Measurements from ENCODE around the gene PAEP. TPM values are rescaled to one million over a fixed set of nuclear protein-coding genes. Genes with fewer than 3 reads are reported as not detected.

Gene PAEP
- total RNA-seq, 2 experiments from 2014 or later = not detected

DNA sequence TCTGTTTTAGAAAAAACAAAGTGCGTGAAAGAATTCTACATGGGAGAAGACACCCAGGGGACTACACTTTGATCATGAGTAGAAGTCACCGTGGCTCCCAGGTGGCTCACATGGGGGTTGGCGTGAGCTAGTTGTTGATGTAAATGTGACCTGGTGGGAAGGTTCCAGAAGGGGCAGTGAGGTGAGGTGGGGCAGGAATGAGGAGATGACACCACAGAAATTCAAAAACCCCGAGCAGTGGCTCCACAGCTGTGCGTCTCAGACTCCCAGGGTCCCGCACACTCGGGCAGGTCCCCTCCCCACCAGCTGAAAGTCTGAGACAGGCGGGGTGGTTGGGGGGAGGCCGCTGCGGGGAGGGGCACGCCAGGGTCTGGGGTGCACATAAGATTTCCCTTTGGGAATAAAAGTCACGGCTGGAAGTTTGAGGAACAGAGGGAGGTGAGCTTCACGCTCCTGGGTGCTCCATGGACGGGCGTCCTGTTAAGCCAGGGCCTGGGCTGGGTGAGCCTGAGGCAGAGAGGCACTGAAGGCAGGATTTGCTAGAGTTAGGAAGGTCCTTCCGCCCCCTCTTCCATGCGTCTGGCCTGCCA lies 47.9 kb downstream of the PAEP start:
- DNase-seq (no peak), ATAC-seq (no peak)
- Mint-ChIP-seq H3K9me3 (ENCODE audit: low read depth) (no peaks in the 10 kb centered on the region), H3K4me3 (no peak overlapping the region), H3K27me3 (peaks cover 2% of the 10 kb centered on the region), H3K36me3 (ENCODE audit: low read depth) (no peaks in the 10 kb centered on the region), H3K4me1 (no peaks in the 10 kb centered on the region), H3K27ac (no peak overlapping the region)
- POLR2A ChIA-PET = no interaction called here
- CTCF ChIA-PET = no interaction called here
- intact Hi-C loops (cut with DNase I, micrococcal nuclease) = no loop called here

GRCh38 chr9:135610290-135611141 lies 49.0 kb downstream of the PAEP start:
- H3K4me3 Mint-ChIP-seq = no peak overlapping the region
- ATAC-seq (no peak), DNase-seq (no peak)
- POLR2A ChIA-PET = no interaction called here
- intact Hi-C loops (cut with DNase I, micrococcal nuclease) = no loop called here
- peaks cover 2% of the 10 kb centered on the region for H3K27me3 Mint-ChIP-seq
- no peaks in the 10 kb centered on the region for H3K9me3 Mint-ChIP-seq (ENCODE audit: low read depth)
- no peak overlapping the region for H3K27ac Mint-ChIP-seq
- CTCF ChIA-PET = no interaction called here
- H3K36me3 Mint-ChIP-seq (ENCODE audit: low read depth) = no peaks in the 10 kb centered on the region
- H3K4me1 Mint-ChIP-seq = no peaks in the 10 kb centered on the region

- no peak for ATAC-seq
- no peaks in the 10 kb centered on the region for H3K4me1 Mint-ChIP-seq
- no peak overlapping the region for H3K27ac Mint-ChIP-seq
Measured at GRCh38 chr9:135611142-135611874, 49.8 kb downstream of the PAEP start.

GRCh38 chr9:135611875-135612209 lies 50.3 kb downstream of the PAEP start:
- H3K4me3 Mint-ChIP-seq = no peak overlapping the region
- intact Hi-C loops (cut with DNase I, micrococcal nuclease) = no loop called here
- H3K27ac Mint-ChIP-seq = no peak overlapping the region
- peaks cover 2% of the 10 kb centered on the region for H3K27me3 Mint-ChIP-seq
- ChIA-PET CTCF (no interaction called here), POLR2A (no interaction called here)
- no peaks in the 10 kb centered on the region for H3K36me3 Mint-ChIP-seq (ENCODE audit: low read depth)
- no peaks in the 10 kb centered on the region for H3K4me1 Mint-ChIP-seq
- no peak for ATAC-seq
- no peak for DNase-seq
- no peaks in the 10 kb centered on the region for H3K9me3 Mint-ChIP-seq (ENCODE audit: low read depth)

More at GRCh38 chr9:135611142-135611874, 49.8 kb downstream of the PAEP start:
- CTCF ChIA-PET = no interaction called here
- Mint-ChIP-seq H3K4me3 (no peak overlapping the region), H3K36me3 (ENCODE audit: low read depth) (no peaks in the 10 kb centered on the region), H3K9me3 (ENCODE audit: low read depth) (no peaks in the 10 kb centered on the region), H3K27me3 (peaks cover 2% of the 10 kb centered on the region)
- intact Hi-C loops (cut with DNase I, micrococcal nuclease) = no loop called here
- DNase-seq = no peak
- POLR2A ChIA-PET = no interaction called here

GRCh38 chr9:135612437-135612836 lies 50.9 kb downstream of the PAEP start:
- no peaks in the 10 kb centered on the region for H3K9me3 Mint-ChIP-seq (ENCODE audit: low read depth)
- CTCF ChIA-PET = no interaction called here
- H3K4me1 Mint-ChIP-seq = no peaks in the 10 kb centered on the region
- intact Hi-C loops (cut with DNase I, micrococcal nuclease) = no loop called here
- POLR2A ChIA-PET = no interaction called here
- no peak overlapping the region for H3K27ac Mint-ChIP-seq
- ATAC-seq (no peak), DNase-seq (no peak)
- no peak overlapping the region for H3K4me3 Mint-ChIP-seq
- peaks cover 2% of the 10 kb centered on the region for H3K27me3 Mint-ChIP-seq
- no peaks in the 10 kb centered on the region for H3K36me3 Mint-ChIP-seq (ENCODE audit: low read depth)

- Mint-ChIP-seq H3K27ac (no peak overlapping the region), H3K36me3 (ENCODE audit: low read depth) (no peaks in the 10 kb centered on the region)
Measured at GRCh38 chr9:135612981-135613910, 51.7 kb downstream of the PAEP start.

DNA sequence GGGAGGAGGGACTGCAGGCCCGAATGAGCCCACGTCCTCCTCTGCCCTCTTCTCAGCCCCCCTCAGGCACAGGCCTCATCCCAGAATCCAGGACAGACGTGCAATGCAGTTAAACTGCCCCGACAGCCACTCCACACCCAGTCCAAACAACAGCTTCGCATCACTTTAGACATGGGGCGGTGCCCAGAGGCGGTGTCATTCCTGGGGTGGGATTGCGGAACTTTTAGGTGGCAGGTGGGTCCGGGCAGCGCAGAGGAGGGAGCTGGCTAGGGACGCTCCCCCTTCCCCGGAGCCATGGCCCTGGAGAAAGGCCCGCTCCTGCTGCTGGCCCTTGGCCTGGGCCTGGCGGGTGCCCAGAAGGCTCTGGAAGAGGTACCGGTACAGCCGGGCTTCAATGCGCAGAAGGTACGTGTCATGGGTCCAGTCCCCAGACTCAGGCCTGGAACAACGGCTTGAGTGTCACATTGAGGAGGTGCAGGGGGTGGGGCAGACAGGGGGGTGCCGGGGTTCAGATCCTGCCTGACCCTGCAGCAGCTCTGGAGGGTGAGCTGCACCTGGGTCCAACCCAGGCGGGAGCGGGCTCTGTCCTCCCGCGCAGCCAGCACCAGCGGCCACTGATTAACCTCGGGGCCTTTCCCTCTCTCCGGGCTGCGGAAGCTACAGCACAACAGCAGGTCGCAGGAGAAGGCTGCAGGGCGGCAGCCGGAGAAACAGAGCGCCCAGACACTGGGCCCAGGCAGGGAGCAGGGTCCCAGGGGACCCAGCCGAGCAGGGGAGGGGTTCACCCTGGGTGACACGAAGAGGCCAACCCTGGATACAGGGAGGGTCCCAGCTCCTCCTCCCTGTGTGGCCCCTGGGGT lies 52.6 kb downstream of the PAEP start:
- CTCF ChIA-PET = no interaction called here
- H3K27ac Mint-ChIP-seq = no peak overlapping the region
- H3K36me3 Mint-ChIP-seq (ENCODE audit: low read depth) = no peaks in the 10 kb centered on the region
- no peak overlapping the region for H3K4me3 Mint-ChIP-seq
- H3K4me1 Mint-ChIP-seq = no peaks in the 10 kb centered on the region
- ATAC-seq = no peak
- peaks cover 2% of the 10 kb centered on the region for H3K27me3 Mint-ChIP-seq
- DNase-seq = no peak
- intact Hi-C loops (cut with DNase I, micrococcal nuclease) = no loop called here
- no peaks in the 10 kb centered on the region for H3K9me3 Mint-ChIP-seq (ENCODE audit: low read depth)
- POLR2A ChIA-PET = no interaction called here

More at GRCh38 chr9:135612981-135613910, 51.7 kb downstream of the PAEP start:
- Mint-ChIP-seq H3K4me1 (no peaks in the 10 kb centered on the region), H3K4me3 (no peak overlapping the region), H3K27me3 (peaks cover 2% of the 10 kb centered on the region), H3K9me3 (ENCODE audit: low read depth) (no peaks in the 10 kb centered on the region)
- ATAC-seq (no peak), DNase-seq (no peak)
- CTCF ChIA-PET = no interaction called here
- intact Hi-C loops (cut with DNase I, micrococcal nuclease) = no loop called here
- POLR2A ChIA-PET = no interaction called here

GRCh38 chr9:135614821-135615665 lies 53.5 kb downstream of the PAEP start:
- POLR2A ChIA-PET = no interaction called here
- intact Hi-C loops (cut with DNase I, micrococcal nuclease) = no loop called here
- H3K4me3 Mint-ChIP-seq = no peak overlapping the region

GRCh38 chr9:135615666-135616618 lies 54.4 kb downstream of the PAEP start:
- intact Hi-C loops (cut with DNase I, micrococcal nuclease) = no loop called here
- ATAC-seq (no peak), DNase-seq (no peak)
- CTCF ChIA-PET = interaction anchor here (1.0 kb wide), 1 partner anchor 13 kb away, joined by 3 read pairs; no protein-coding TSS in a partner anchor
- no peak overlapping the region for H3K4me3 Mint-ChIP-seq
- no peaks in the 10 kb centered on the region for H3K36me3 Mint-ChIP-seq (ENCODE audit: low read depth)
- no peaks in the 10 kb centered on the region for H3K4me1 Mint-ChIP-seq
- H3K9me3 Mint-ChIP-seq (ENCODE audit: low read depth) = no peaks in the 10 kb centered on the region
- POLR2A ChIA-PET = no interaction called here
- H3K27ac Mint-ChIP-seq = no peak overlapping the region
- peaks cover 4% of the 10 kb centered on the region for H3K27me3 Mint-ChIP-seq

More at GRCh38 chr9:135614821-135615665, 53.5 kb downstream of the PAEP start:
- H3K27ac Mint-ChIP-seq = no peak overlapping the region
- CTCF ChIA-PET = interaction anchor here (1.0 kb wide), 1 partner anchor 12 kb away, joined by 3 read pairs; no protein-coding TSS in a partner anchor
- H3K9me3 Mint-ChIP-seq (ENCODE audit: low read depth) = no peaks in the 10 kb centered on the region
- no peaks in the 10 kb centered on the region for H3K36me3 Mint-ChIP-seq (ENCODE audit: low read depth)
- ATAC-seq (no peak), DNase-seq (no peak)
- H3K27me3 Mint-ChIP-seq = peaks cover 2% of the 10 kb centered on the region
- no peaks in the 10 kb centered on the region for H3K4me1 Mint-ChIP-seq

Data from activated CD4-positive, alpha-beta T cell treated with anti-CD3 and anti-CD28 coated beads for 36 hours (primary cell).